22Rv1 (cell line): ENCODE results near the gene SLC35B4.

Source experiments
- H3K27ac ChIP-seq: fragments of 450-650 bp; 2 replicates; pipeline ENCODE4 v1.5.1; 2017
- ZFX ChIP-seq: fragments of 450-650 bp; IDR thresholded peaks from 2 replicates; pipeline ENCODE4 v1.6.1; 2017; ENCODE audit warnings: antibody characterized with exemption, borderline replicate concordance
- TF ChIP-seq, protein P1 (sequence below): fragments of 450-650 bp; IDR thresholded peaks from 2 replicates; pipeline ENCODE4 v1.5.1; 2017; ENCODE audit warnings: mild to moderate bottlenecking

The SLC35B4 gene

DNA sequence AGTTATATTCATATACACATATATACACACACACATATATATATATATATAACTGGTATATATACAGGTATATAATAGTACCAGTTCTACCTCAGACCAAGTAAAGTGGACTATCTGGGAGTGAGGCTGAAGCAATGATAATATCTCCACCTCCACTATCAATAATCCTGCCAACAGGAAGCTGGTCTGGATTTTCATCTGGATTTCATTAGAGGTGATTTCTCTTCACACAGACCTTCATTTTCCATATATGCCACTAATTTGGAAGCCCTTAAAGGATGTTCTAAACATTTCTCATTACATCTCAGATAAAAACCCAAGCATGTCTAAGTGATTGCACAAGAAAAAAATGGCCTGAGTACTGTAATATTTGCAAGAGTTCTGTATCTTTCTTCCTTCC lies 1.7 kb upstream of the SLC35B4 start:
- H3K27ac ChIP-seq, result no peak overlapping the region
- TF ChIP-seq ZFX, result no peak
- TF ChIP-seq, protein P1, sequence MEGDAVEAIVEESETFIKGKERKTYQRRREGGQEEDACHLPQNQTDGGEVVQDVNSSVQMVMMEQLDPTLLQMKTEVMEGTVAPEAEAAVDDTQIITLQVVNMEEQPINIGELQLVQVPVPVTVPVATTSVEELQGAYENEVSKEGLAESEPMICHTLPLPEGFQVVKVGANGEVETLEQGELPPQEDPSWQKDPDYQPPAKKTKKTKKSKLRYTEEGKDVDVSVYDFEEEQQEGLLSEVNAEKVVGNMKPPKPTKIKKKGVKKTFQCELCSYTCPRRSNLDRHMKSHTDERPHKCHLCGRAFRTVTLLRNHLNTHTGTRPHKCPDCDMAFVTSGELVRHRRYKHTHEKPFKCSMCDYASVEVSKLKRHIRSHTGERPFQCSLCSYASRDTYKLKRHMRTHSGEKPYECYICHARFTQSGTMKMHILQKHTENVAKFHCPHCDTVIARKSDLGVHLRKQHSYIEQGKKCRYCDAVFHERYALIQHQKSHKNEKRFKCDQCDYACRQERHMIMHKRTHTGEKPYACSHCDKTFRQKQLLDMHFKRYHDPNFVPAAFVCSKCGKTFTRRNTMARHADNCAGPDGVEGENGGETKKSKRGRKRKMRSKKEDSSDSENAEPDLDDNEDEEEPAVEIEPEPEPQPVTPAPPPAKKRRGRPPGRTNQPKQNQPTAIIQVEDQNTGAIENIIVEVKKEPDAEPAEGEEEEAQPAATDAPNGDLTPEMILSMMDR, result no peak

DNA sequence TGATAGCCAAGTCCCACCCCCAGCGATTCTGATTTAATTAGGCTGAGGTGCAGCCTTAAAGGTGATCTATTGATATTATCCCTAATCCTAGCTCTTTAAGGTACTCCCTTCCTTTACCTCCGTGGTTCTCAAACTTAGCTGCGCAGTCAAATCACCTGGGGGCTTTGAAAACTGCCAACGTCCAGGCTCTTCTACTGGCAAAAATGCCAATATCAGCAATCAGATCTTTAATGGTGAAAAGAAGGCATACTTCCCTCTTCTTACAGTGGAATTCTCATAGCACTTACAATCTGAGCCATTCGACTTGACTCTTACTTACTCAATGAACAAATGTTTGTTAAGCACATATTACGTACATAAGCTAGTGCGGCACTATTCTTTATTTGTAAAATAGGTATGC lies 704 bp upstream of the SLC35B4 start:
- TF ChIP-seq, protein P1, result no peak
- TF ChIP-seq ZFX, result no peak
- H3K27ac ChIP-seq, result peak overlapping the region; percentile 50; the same call in 1 of the 2 replicates

DNA sequence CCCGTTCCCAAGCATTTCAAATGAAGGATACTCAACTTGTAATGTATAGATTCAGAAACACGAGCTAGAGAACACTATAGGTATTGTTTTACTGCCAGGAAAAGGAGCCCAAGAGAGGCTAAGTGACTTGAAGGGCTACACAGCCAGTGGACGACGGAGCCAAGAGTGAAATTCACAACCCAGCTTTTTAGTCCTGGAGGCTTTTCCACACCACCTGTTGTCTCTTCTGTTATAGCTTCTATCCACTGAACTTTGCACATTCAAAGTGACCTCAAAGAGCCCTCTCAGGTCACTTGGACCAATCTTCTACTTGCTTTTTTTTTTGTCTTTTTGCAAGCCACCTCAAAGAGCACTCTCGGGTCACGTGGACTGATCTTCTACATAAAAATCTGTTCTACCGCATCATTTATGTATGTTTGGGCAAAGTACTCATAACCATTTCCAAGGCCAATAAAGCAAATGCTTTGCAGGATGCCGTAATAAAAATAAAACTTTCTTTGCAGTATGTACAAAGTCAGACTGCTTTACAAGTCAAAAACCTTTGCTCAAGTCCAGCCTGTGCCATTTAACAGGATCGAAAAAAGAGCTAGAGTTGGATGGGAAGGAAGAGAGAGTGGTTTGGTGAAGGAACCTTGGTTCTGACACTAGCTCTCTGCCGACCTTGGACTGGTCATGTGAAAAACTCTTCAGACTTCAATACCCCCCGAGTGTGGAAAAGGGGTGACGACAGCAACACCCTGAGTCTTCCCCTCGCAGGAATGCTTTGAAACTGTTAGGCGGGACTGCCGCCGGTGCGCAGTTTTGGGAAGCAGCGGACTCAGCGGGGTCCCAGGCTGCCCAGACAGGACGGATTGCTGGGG lies 821 bp downstream of the SLC35B4 start:
- peak overlapping the region; percentile 50 for H3K27ac ChIP-seq
- TF ChIP-seq, protein P1, result no peak
- no peak for TF ChIP-seq ZFX

DNA sequence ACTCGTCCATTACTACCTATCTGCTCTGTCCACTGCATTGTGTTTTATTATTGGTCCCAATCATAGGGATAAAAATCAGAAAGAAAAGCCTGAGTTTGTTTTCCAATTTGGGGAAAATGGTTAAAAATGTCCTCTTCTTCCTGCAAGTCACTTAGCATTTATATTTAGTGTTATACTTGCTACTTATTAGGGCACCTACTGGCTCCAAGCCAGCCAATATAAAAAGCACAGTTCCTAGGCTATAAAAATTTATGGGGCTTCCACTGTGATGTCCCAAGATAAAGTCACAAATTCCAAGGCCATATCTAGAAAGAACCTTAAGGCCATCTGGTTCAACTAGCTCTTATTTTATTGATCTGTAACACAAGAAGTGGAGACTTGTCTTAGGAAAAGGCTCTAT lies 3.2 kb downstream of the SLC35B4 start:
- TF ChIP-seq ZFX, result no peak
- TF ChIP-seq, protein P1, result no peak
- H3K27ac ChIP-seq, result no peak overlapping the region

DNA sequence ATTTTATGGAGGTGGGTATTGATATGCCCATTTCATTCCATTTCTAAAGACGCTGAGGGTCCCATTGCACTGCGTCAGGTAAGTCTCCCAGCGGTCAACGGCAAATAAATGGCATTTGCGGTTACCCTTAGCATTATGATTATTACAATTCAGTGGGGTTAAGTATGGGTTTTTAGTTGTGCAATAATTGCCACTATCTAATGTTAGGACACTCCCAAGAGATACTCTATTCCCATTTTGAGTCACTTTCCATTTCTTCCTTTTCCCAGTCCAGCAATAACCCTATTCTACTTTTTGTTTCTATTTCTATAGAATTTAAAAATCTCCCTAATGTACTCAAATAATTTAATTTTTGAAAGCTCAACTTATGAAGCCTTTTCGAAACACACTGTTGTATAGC lies 4.0 kb downstream of the SLC35B4 start:
- TF ChIP-seq, protein P1, result no peak
- no peak for TF ChIP-seq ZFX
- H3K27ac ChIP-seq, result no peak overlapping the region

DNA sequence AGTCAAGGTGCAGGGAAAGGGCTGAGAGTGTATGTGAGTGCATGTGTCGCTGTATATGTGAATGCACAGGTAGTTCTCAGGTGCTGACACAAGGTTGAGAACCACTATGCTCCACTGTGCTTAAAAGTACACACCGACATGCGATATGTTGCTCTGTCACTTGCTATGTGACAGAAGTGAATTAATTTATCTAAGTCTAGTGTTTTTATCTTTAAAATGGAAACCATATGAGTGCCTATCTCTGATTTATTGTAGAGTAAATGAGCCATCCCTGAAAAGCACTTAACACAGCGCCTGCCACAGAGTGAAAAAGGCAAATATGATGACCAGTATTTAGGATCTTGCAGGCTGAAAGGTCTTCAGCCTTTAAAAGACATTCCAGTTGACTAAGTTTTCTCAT lies 4.9 kb downstream of the SLC35B4 start:
- TF ChIP-seq, protein P1, result no peak
- no peak for TF ChIP-seq ZFX
- H3K27ac ChIP-seq, result no peak overlapping the region

DNA sequence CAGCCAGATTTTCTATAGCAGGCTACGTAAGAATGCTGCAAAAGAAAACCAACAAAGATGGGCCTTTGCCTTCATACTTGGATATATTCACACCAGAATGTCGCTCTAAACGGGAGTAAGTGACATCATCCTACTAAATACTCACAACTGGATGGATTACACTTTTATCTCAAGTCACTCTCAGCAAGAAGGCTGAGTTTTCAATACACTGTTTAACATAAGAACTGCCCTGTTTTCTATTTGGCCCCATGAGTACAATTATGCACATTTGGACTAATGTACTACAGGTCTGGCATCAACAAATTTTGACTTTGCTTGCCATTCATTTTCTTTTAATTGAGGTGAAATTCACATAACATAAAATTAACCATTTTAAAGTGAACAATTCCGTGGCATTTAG lies 8.2 kb downstream of the SLC35B4 start:
- TF ChIP-seq ZFX, result no peak
- TF ChIP-seq, protein P1, result no peak
- H3K27ac ChIP-seq, result no peak overlapping the region
